HG03064 (cell line): ENCODE measurements around the gene RBM39.
"Not testable (repeated sequence)": the region's sequence is repeated elsewhere in the genome, so short reads cannot be mapped to it uniquely, and the experiment has no call there.

Experiments
- ATAC-seq: cut with Tn5 transposase; IDR thresholded peaks from one replicate; pipeline ENCODE4 v1.9.1; 2021; ENCODE audit warnings: low read depth; ENCODE audit not compliant: unreplicated experiment

The RBM39 gene

GRCh38 chr20:35710884-35711587 lies 31.0 kb downstream of the RBM39 start:
- ATAC-seq = no peak

- ATAC-seq = no peak
These were observed 32.0 kb downstream of the RBM39 start for GRCh38 chr20:35710039-35710438.

GRCh38 chr20:35709259-35709658 lies 32.8 kb downstream of the RBM39 start:
- no peak for ATAC-seq

GRCh38 chr20:35708502-35708901 lies 33.6 kb downstream of the RBM39 start:
- no peak for ATAC-seq

DNA sequence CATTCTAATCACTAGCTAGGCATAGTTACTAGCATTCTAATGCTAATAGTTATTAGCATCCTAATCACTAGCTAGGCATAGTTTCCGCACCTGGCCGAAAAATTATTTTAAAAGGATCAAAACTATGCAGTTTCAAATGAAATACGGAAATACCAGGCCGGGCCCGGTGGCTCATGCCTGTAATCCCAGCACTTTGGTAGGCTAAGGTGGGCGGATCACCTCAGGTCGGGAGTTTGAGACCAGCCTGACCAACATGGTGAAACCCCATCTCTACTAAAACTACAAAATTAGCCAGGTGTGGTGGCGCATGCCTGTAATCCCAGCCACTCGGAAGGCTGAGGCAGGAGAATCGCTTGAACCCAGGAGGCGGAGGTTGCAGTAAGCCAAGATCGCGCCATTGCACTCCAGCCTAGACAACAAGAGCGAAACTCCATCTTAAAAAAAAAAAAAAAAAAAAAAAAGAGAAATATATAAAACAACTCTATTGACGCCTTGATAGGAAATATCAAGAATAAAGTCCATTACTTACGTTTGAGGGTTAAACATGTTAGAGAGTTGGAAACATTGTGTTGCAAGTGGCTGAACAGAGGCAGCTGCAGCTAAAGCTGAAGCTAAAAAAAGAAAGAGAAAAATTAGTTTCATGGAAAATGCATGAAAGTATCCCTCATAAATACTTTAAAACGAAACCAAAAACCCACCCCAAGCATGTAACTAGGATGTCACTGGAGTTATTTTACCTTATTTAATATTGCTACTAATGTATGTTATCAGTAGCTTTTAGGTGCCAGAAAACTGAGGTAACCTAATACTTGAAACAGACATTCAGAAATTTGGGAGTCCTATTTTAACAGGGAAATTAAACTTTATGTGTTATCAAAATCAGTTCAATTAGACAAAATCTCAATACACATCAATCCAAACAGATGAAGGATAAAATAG lies 35.2 kb downstream of the RBM39 start:
- not testable (repeated sequence) for ATAC-seq

DNA sequence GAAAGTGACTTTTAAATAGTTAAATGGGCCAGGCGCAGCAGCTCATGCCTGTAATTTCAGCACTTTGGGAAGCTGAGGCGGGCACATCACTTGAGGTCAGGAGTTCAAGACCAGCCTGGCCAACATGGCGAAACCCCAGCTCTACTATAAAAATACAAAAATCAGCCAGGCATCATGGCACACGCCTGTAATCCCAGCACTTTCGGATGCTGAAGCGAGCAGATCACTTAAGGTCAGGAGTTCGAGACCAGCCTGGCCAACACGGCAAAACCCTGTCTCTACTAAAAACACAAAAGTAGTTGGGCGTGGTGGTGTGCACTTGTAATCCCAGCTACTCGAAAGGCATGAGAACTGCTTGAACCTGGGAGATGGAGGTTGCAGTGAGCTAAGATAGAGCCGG lies 36.2 kb downstream of the RBM39 start:
- not testable (repeated sequence) for ATAC-seq

DNA sequence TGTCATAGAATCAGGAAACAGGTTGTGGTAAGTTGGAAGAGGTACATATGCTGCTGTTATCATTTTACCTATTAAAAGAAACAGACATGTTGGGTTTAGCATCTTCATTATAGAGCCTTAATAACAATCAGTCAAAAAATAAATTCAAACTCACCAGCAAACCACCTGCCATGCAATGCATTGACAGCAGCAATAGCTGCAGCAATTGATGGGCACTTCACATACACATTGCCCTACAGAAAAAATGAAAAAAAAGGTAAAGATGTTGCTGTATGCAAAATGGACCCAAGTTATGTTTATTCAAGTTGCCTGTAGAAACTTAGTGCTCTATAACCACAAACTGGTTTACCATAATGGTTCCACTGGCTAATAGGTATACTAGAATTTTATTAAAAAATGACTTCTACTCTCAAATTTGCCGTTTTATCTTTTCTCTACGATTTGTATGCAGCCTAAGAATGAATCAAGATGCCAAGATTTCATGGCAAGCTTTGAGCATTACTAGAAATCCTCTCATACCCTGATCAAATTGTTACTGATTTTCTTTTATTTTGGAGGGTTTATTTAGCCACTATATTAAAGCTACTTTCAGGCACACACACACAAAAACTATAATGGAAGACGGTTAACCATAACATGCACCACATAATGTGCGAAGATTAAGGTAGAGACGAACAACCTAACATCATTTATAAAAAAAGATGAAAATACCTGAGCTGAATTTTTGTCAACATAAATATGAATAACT lies 37.4 kb downstream of the RBM39 start:
- no peak for ATAC-seq

DNA sequence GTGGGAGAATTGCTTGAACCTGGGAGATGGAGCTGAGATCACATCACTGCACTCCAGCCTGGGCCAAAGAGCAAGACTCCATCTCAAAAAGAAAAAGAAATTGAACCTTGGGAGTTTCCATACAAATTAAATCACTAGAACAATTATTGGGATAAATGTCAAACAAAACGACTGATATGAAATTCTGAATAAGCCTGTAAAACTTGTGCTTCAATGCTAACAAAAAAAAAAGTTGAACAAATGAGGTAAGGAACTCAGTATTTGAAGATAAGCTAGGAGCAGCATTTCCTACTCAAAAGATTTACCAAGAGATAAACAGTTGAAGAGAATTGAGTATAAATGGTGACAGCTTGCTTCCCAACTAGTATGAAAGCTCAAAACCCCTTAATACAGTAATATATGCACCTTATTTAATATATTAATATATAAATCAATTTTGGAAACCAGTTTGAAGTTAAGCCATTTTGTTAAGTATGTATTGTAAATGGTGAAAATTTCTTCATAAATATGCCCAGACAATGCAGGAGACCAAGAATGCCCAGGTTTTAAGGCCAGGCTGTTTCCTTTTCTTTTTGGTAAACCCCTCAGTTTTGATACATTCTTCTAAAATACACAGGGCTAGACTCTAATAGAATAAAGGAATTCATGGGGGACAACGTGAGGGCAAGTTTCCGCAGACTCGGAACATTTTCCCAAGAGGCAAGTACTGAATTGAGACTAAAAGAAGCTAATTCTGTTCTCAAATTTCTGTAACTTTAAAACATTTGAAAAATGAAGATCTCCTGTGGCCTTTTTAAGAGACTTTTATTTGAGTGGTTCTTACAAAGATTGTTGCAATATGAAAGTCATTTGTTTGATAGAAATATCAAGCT lies 39.0 kb downstream of the RBM39 start:
- no peak for ATAC-seq

DNA sequence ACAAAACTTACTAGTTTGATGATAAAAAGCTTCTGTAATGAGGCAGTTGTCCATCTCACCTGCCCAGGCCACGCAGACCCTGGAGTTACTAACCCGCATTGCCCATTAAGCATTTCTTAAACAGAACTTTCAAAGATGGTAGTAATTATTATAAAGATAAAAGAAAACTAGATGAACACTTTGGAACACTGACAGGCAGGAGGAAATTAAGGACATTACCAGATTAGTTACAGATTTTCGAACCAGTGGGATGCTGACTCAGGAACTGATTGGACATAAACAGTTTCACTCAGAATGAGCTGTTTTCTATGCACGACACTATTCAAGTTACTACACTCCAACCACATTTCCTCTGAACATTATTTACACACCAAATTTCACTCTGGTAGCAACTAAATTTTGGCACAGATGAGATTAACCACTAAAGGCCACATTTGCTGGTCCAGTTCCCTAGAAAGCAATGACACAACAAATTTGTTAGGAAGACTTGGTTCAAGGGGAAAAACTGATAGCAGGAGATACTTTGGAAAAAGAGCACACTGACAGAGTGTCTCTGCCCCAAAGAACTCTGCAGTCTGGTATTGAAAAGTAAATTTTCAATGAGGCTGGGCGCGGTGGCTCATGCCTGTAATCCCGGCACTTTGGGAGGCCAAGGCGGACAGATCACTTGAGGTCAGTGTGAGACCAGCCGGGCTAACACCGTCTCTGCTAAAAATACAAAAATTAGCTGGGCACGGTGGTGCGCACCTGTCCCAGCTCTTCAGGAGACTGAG lies 39.8 kb downstream of the RBM39 start:
- ATAC-seq = no peak

DNA sequence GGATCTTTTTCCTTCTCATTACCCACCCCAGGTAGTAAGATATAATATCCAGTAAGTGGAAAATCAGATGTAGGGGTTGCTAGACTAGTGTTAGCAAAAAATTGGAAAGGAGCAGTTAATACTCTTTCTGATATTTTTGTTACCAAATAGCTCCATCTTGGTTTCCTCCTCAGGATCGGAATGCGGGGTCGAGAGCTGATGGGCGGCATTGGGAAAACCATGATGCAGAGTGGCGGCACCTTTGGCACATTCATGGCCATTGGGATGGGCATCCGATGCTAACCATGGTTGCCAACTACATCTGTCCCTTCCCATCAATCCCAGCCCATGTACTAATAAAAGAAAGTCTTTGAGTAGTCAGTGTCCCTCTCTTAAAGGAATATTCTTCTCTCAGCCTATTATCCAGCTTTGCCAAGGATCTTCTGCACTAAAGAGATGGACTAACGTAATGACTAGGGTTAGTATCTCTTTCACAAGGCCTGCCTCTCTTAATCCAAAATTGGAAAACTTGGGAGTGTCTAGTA lies 41.4 kb downstream of the RBM39 start:
- ATAC-seq = no peak

- no peak for ATAC-seq
These were observed 42.0 kb downstream of the RBM39 start for GRCh38 chr20:35699957-35700624.

GRCh38 chr20:35699127-35699956 lies 42.7 kb downstream of the RBM39 start, which contains the start of the genes NFS1 and ROMO1:
TSS of gene NFS1 (minus strand) at chr20:35699352. CDS start at chr20:35699288, 64 bp downstream.
TSS of gene ROMO1 (plus strand) at chr20:35699405. CDS start at chr20:35699633, 228 bp downstream.
- peak; percentile 55 for ATAC-seq

GRCh38 chr20:35698298-35699126 lies 43.5 kb downstream of the RBM39 start:
- ATAC-seq = peak; percentile 23

- ATAC-seq = no peak
These were observed 44.3 kb downstream of the RBM39 start for GRCh38 chr20:35697696-35698297.

DNA sequence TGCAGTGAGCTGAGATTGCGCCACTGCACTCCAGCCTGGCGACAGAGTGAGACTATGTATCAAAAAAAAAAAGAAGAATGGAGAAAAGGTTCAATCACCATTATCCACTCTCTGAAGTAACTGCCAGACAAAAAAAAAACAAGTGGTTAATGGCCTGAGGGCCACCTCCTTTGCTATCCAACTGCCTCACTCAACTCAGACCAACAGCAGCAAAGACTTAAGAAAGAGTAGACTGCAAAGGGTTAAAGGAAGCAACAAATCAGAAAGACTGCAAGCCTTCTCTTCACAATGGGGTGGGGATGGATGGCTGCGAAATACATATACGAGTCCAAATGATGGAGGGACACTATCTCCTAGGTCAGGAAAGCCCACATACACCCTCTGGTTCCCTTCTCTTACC lies 46.1 kb downstream of the RBM39 start:
- ATAC-seq = no peak

- no peak for ATAC-seq
These were observed 46.8 kb downstream of the RBM39 start for GRCh38 chr20:35695245-35695749.
